ENCODE measurements around the gene HIVEP3.

Gene HIVEP3

GRCh38 chr1:41809692-41810091 lies 109.0 kb downstream of the HIVEP3 start:
- DNase-seq = no peak

- no peak for DNase-seq
These were observed 111.3 kb downstream of the HIVEP3 start for GRCh38 chr1:41807390-41807789.

DNA sequence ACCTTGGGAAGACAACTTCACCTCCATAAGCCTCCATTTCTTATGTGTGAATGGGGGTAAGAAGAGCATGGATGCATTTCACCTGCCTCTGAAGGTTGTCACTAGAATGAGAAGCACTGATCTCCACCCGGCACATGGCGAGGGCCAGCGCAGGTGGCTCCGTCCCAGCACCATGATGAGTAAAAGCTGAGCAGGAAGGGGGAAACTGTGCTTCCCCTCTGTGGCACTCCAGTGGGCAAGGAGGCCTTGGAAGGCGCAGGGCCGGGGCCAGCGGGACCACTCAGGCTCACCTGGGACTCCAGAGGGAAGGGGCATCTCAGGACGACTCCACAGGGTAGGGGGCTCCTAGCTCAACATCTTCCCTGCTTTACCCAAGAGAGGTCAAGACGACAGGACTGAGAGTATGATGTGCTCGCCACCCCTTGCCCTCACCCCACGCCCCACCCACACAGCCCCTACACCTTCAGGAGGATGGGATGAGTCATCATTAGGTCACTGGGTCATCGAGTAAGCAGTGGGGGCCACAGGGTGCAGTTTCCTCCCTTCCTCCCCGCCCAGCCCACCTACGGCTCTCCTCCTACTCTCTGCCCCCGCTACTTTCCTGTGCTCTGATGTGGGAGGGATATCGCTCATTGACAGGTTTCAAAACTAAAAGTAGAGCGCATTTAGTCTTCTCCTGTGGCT lies 112.1 kb downstream of the HIVEP3 start:
- no peak for DNase-seq

- no peak for DNase-seq
These were observed 112.8 kb downstream of the HIVEP3 start for GRCh38 chr1:41805771-41806471.

- DNase-seq = no peak
These were observed 114.5 kb downstream of the HIVEP3 start for GRCh38 chr1:41804176-41804575.

- DNase-seq = no peak
These were observed 115.1 kb downstream of the HIVEP3 start for GRCh38 chr1:41803656-41804055.

DNA sequence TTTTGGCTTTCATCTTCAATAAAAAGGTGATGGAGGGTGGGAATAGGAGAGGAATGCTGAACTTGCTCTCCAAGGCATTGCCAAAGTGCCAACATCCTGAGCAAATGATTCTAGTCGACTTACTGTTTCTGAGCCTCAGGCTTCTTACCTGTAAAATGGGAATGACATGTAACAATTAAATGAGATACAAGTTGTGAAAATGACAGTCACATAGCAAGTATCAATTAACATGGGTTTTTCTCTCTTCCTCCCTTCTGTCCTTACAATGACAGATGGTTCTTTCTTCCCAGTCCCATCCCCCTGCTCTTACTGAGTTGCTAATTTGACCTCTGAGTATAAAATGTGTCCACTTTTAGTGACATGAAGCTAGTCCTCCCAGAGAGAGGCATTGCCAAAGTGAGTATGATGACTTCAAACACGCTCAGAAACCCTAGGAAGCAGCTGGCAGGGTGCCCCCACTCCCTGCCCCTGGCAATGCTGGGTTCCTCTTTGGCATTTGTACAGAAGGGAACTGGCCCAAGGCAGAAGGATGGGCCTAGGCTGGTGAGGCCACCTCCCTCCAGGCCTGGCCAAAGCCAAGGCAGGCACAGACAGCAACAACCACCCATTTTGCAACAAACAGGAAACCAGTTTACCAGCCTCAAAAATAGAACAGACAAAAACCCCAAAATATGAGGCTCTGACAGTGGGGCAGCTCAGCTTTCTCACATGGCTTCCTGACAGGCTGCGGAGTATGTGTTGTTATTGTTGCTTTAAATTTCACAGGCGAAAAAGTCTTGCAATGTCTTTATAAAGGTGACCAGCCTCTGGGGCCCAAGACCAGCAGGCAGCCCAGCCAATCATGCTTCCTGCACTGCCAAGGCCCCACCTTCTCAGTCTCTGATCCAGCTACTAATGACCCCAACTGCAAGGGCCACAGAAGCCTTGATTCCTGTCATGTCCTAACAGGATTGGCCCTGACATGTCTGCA lies 115.9 kb downstream of the HIVEP3 start:
- no peak for DNase-seq

DNA sequence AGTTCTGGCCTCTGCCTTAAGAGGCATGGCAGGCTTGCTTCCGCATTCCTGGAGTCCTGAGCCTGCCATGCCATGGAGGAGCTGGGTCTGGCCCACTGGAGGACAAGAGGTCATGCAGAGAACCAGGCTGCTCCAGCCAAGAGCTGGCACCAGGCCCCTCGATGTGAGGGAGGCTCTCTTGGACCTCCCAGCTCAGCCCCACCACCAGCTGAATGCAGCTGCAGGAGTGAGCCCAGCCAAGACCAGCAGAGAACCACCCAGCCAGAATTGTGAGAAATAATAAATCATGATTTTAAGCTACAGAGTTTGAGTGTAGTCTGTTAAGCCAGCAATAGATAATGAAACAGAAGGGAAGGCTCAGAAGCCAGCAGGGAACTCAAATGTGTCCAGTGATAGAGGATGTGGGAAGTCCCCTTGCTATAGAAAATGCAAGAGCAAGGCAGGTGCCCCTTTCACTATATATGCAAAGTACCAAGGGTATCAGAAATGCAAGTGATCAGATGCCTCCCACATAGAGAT lies 118.4 kb downstream of the HIVEP3 start:
- no peak for DNase-seq

- DNase-seq = no peak
These were observed 119.0 kb downstream of the HIVEP3 start for GRCh38 chr1:41799723-41800122.

DNA sequence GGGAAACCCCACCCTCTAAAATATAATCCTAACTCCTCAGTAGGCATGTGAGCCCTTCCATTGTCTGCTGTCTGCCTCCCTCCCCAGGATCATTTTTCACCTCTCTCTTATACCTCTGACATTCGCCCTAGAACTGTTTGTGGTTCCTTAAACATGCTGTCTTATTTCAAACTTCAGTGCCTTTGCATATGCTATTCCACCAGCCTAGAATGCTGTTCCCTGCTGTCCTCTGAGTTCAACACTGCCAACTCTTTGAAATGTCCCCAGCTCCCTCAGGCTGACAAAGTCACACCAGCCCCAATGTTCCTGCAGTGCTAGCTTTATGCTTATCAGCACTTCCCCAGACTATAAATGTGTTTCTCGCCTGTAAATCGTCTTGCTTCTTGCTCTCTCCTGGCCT lies 119.5 kb downstream of the HIVEP3 start:
- no peak for DNase-seq

DNA sequence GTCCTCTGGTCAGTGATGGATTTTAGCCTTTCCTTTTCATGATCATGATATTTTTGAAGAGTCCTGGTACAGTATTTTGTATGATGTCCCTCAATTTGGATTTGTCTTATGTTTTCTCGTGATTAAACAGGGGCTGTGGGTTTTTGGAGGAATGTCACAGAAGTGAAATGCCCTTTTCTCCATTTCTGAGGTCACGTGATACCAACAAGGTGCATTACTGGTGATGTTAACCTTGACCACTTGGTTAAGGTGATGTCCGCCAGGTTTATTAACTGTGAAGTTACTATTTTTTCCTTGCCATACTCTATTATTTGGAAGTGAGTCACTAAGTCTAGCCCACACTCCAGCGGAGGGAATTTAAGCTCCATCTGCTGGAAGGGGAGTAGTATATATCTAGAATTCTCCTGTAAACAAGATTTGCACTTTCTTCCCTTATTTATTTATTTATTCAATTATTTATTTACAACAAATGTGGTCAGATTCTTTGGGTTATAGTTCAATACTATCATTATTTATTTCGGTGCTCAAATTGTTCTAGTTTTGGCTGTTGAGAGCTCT lies 123.4 kb downstream of the HIVEP3 start:
- DNase-seq = no peak

GRCh38 chr1:41794031-41794430 lies 124.7 kb downstream of the HIVEP3 start:
- DNase-seq = no peak

DNA sequence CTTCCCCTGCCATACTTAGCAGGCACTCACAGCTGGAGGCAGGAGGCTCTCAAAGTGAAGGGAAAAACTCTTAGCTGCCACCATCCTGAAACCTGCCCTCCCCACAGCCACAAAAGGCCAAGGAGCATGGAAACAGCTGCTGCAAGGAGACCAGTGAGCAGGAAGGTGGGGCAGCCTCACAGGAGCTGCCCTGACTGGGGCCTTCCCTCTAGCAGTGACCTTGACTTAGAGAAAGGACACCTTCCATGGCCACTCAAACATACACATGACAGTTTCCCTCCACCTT lies 126.3 kb downstream of the HIVEP3 start:
- no peak for DNase-seq

- DNase-seq = no peak
These were observed 126.8 kb downstream of the HIVEP3 start for GRCh38 chr1:41791667-41792484.

- DNase-seq = no peak
These were observed 128.4 kb downstream of the HIVEP3 start for GRCh38 chr1:41790351-41790750.

- DNase-seq = no peak
These were observed 128.9 kb downstream of the HIVEP3 start for GRCh38 chr1:41789661-41790330.

DNA sequence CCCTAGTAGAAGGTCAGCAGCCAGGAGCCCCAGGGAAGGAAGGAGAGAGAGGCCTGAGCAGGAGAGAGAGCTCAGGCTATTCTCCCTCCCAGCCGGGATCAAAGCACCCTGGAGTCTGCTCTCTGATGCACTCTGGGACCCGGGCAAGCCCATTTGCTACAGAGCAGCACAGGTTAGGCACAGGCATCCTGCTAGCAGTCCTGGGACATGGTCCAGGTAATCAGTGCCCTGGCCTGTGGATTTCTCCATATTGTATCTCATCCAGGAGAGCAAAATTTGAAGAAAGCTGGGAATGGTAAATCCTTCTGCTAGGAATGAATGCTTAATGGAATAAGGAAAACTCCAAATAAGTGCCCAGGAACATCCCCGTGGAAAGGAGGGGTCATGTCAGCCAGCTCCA lies 130.3 kb downstream of the HIVEP3 start:
- DNase-seq = no peak

DNA sequence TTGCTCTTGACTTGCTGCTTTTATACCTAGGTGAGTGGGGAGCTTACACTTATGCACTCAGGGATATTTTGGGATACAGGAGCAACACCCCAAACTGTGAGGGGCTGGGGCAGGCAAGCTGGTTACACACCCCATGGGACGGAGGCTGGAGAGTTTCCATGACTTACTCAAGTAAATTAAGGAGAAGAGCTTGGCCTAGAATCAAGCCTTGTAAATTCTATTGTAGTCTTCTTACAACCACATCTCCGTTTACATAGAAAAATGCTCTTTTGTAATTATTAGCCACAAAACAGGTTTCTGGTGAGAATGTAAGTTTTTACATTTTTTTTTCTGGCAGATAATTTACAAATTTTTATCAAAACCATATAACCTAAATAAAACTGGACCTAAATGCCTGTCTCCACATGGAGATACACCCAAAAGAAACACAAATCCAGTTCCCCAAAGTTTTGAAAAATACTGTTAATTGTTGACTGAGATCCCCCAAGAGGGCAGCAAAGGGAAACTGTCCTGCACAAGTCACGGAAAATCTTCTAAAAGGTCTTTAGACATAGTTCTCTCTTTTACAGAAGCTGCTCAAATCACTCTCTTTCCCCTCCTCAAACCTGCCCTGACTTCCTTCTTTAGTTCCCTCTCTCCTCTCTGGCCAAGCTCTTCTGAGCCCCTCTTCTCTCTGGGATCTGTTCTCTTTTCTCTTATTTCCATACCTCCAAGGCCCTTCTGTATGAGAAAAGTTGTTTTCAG lies 134.0 kb downstream of the HIVEP3 start:
- no peak for DNase-seq

GRCh38 chr1:41783189-41783639 lies 135.5 kb downstream of the HIVEP3 start:
- no peak for DNase-seq

- DNase-seq = no peak
These were observed 137.8 kb downstream of the HIVEP3 start for GRCh38 chr1:41780916-41781315.

DNA sequence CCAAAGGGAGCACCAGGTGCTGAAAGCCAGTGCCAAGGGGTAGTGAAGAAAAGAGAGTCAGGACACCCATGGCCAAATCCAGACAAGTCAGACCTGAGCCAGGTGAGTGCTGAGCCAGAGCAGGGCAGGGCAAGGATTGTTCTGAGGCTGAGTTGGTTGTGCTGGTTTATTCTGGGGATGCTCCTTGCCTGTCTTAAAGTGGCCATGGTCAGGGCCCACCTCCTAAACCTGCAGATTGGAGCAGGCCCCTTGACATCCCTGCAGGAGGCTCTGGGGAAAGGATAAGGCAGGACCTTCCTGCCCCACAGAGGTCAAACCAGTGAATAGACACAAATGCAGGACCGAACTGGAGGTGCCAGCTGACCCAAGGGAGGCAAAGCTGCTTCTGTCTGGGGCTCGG lies 138.4 kb downstream of the HIVEP3 start:
- no peak for DNase-seq
